HEK293 (cell line): ENCODE results near the gene FGFBP3.

Source experiments
- CTCF ChIA-PET: fragments of 350-600 bp; formaldehyde crosslinking; extraction: SDS; loops from one replicate; lab custom pipeline; 2021; ENCODE audit warnings: antibody characterized with exemption; lab: Yijun Ruan, JAX
- POLR2A ChIA-PET: fragments of 300-600 bp; formaldehyde crosslinking; extraction: SDS; loops from one replicate; lab custom pipeline; 2020; ENCODE audit warnings: antibody characterized with exemption, inconsistent platforms; lab: Yijun Ruan, JAX
- H3K27ac ChIP-seq: fragments of 200-500 bp; sonication (Bioruptor generic); 2 replicates; pipeline ENCODE4 v1.5.1; 2014; ENCODE audit warnings: low read depth, low read length, control low read depth, inconsistent platforms; ENCODE audit errors: extremely low read depth
- H3K36me3 ChIP-seq, 2 experiments: fragments of 200-500 bp in 1 of 2; sonication (Bioruptor generic) in 1 of 2; 1 replicate in 1 of 2; 2 replicates in 1 of 2; pipeline ENCODE4 v1.5.1; 2014 to 2017; ENCODE audit warnings: inconsistent platforms in 2 of 2, low read length in 2 of 2; ENCODE audit not compliant: control insufficient read depth in 2 of 2, insufficient read depth in 1 of 2
- H3K4me1 ChIP-seq: fragments of 200-500 bp; sonication (Bioruptor generic); 2 replicates; pipeline ENCODE4 v1.5.1; 2014; ENCODE audit warnings: mild to moderate bottlenecking, low read length, inconsistent platforms; ENCODE audit not compliant: control insufficient read depth, insufficient read depth
- H3K4me3 ChIP-seq: 2 replicates; pipeline ENCODE4 v1.5.1; 2011; ENCODE audit warnings: low read depth, mild to moderate bottlenecking, control low read depth, low read length, moderate library complexity
- H3K9me3 ChIP-seq: fragments of 200-500 bp; sonication (Bioruptor generic); 2 replicates; pipeline ENCODE4 v1.5.1; 2014; ENCODE audit warnings: low read depth, low read length, inconsistent platforms; ENCODE audit not compliant: control insufficient read depth, insufficient read depth
- BCL11B ChIP-seq: fragments of 450-650 bp; formaldehyde crosslinking; IDR thresholded peaks from 2 replicates; pipeline ENCODE4 v1.5.1; 2016; ENCODE audit warnings: low read depth, missing biosample characterization, missing genetic modification characterization
- FEZF1 ChIP-seq: fragments of 450-650 bp; formaldehyde crosslinking; IDR thresholded peaks from 2 replicates; pipeline ENCODE4 v1.5.1; 2016; ENCODE audit warnings: missing biosample characterization, missing genetic modification characterization
- GLI2 ChIP-seq: fragments of 450-650 bp; formaldehyde crosslinking; IDR thresholded peaks from 2 replicates; pipeline ENCODE4; 2017; ENCODE audit warnings: missing biosample characterization, missing genetic modification characterization, low read depth, borderline replicate concordance
- HOXA7 ChIP-seq: sonication (generic); formaldehyde crosslinking; IDR thresholded peaks from 2 replicates; pipeline ENCODE4 v1.8.1; 2022; ENCODE audit warnings: missing genetic modification reagents, borderline replicate concordance
- HOXD13 ChIP-seq: sonication (generic); formaldehyde crosslinking; IDR thresholded peaks from 2 replicates; pipeline ENCODE4 v1.8.0; 2022; ENCODE audit warnings: missing genetic modification reagents, borderline replicate concordance
- INSM2 ChIP-seq: fragments of 450-650 bp; formaldehyde crosslinking; IDR thresholded peaks from 2 replicates; pipeline ENCODE4 v1.5.1; 2016; ENCODE audit warnings: missing biosample characterization, missing genetic modification characterization
- KLF17 ChIP-seq: fragments of 450-650 bp; formaldehyde crosslinking; IDR thresholded peaks from 2 replicates; pipeline ENCODE4 v1.5.1; 2016; ENCODE audit warnings: missing biosample characterization, missing genetic modification characterization
- REST ChIP-seq: fragments of 450-650 bp; formaldehyde crosslinking; IDR thresholded peaks from 2 replicates; pipeline ENCODE4 v1.5.1; 2016; ENCODE audit warnings: missing biosample characterization, missing genetic modification characterization
- SP3 ChIP-seq: fragments of 450-650 bp; formaldehyde crosslinking; IDR thresholded peaks from 2 replicates; pipeline ENCODE4 v1.5.1; 2016; ENCODE audit warnings: missing biosample characterization, missing genetic modification characterization
- ZBTB17 ChIP-seq: fragments of 450-650 bp; formaldehyde crosslinking; IDR thresholded peaks from 2 replicates; pipeline ENCODE4 v1.5.1; 2016; ENCODE audit warnings: missing biosample characterization, missing genetic modification characterization
- ZBTB48 ChIP-seq: fragments of 450-650 bp; formaldehyde crosslinking; IDR thresholded peaks from 2 replicates; pipeline ENCODE4 v1.5.1; 2016; ENCODE audit warnings: missing biosample characterization, missing genetic modification characterization
- ZEB2 ChIP-seq: fragments of 450-650 bp; formaldehyde crosslinking; IDR thresholded peaks from 2 replicates; pipeline ENCODE4 v1.5.1; 2016; ENCODE audit warnings: missing biosample characterization, missing genetic modification characterization
- ZFHX2 ChIP-seq: fragments of 450-650 bp; formaldehyde crosslinking; conservative IDR thresholded peaks from 2 replicates; pipeline ENCODE4 v1.5.1; 2016; ENCODE audit warnings: missing biosample characterization, missing genetic modification characterization
- ZFP3 ChIP-seq: fragments of 450-650 bp; formaldehyde crosslinking; IDR thresholded peaks from 2 replicates; pipeline ENCODE4 v1.5.1; 2016; ENCODE audit warnings: low read depth, missing biosample characterization, missing genetic modification characterization
- ZNF121 ChIP-seq: fragments of 450-650 bp; formaldehyde crosslinking; IDR thresholded peaks from 2 replicates; pipeline ENCODE4 v1.5.1; 2016; ENCODE audit warnings: missing biosample characterization, missing genetic modification characterization
- ZNF140 ChIP-seq: fragments of 450-650 bp; formaldehyde crosslinking; IDR thresholded peaks from 2 replicates; pipeline ENCODE4 v1.5.1; 2016; ENCODE audit warnings: missing biosample characterization, missing genetic modification characterization
- ZNF174 ChIP-seq: fragments of 450-650 bp; formaldehyde crosslinking; IDR thresholded peaks from 2 replicates; pipeline ENCODE4 v1.5.0; 2017; ENCODE audit warnings: missing biosample characterization, mild to moderate bottlenecking, missing genetic modification characterization
- ZNF26 ChIP-seq: fragments of 450-650 bp; formaldehyde crosslinking; IDR thresholded peaks from 2 replicates; pipeline ENCODE4 v1.5.1; 2016; ENCODE audit warnings: missing biosample characterization, missing genetic modification characterization
- ZNF280C ChIP-seq: fragments of 450-650 bp; formaldehyde crosslinking; IDR thresholded peaks from 2 replicates; pipeline ENCODE4 v1.5.1; 2016; ENCODE audit warnings: missing biosample characterization, missing genetic modification characterization
- ZNF362 ChIP-seq: fragments of 450-650 bp; formaldehyde crosslinking; IDR thresholded peaks from 2 replicates; pipeline ENCODE4 v1.5.1; 2016; ENCODE audit warnings: missing biosample characterization, missing genetic modification characterization
- ZNF433 ChIP-seq: fragments of 450-650 bp; formaldehyde crosslinking; IDR thresholded peaks from 2 replicates; pipeline ENCODE4 v1.5.1; 2016; ENCODE audit warnings: missing biosample characterization, missing genetic modification characterization, low read depth
- ZNF571 ChIP-seq: fragments of 450-650 bp; formaldehyde crosslinking; IDR thresholded peaks from 2 replicates; pipeline ENCODE4 v1.5.0; 2017; ENCODE audit warnings: missing biosample characterization, missing genetic modification characterization
- ZNF623 ChIP-seq: fragments of 450-650 bp; formaldehyde crosslinking; IDR thresholded peaks from 2 replicates; pipeline ENCODE4 v1.5.1; 2016; ENCODE audit warnings: missing biosample characterization, missing genetic modification characterization
- ZXDB ChIP-seq: fragments of 450-650 bp; formaldehyde crosslinking; IDR thresholded peaks from 2 replicates; pipeline ENCODE4 v1.5.1; 2016; ENCODE audit warnings: missing biosample characterization, missing genetic modification characterization

FGFBP3 gene

GRCh38 chr10:91886954-91887271, 22.4 kb downstream of the FGFBP3 start (continued):
- TF ChIP-seq ZNF362 (tag by site-specific recombination) = no peak
- no peak for TF ChIP-seq ZNF121
- TF ChIP-seq ZBTB17 (tag by site-specific recombination) = no peak
- TF ChIP-seq FEZF1 (tag by site-specific recombination) = peak; percentile 44
- TF ChIP-seq HOXA7 (CRISPR knock-in tag) = no peak
- no peak for TF ChIP-seq BCL11B (tag by site-specific recombination)
- no peak for TF ChIP-seq REST (tag by site-specific recombination)
- TF ChIP-seq ZBTB48 (tag by site-specific recombination) = no peak
- TF ChIP-seq ZNF571 (tag by site-specific recombination) = no peak
- no peak for TF ChIP-seq SP3 (tag by site-specific recombination)
- TF ChIP-seq ZFP3 (tag by site-specific recombination) = no peak
- TF ChIP-seq ZNF140 (tag by site-specific recombination) = no peak
- no peak for TF ChIP-seq ZNF280C (tag by site-specific recombination)
- peak; percentile 90; the same call in 1 of the 2 replicates for TF ChIP-seq ZXDB (tag by site-specific recombination)
- no peak for TF ChIP-seq ZNF433 (tag by site-specific recombination)
- no peak for TF ChIP-seq HOXD13
- TF ChIP-seq ZFHX2 = no peak
- no peak for TF ChIP-seq KLF17 (tag by site-specific recombination)
- no peak for TF ChIP-seq ZNF174

- Histone ChIP-seq H3K27ac (peak overlapping the region; percentile 88), H3K4me3 (no peak overlapping the region), H3K4me1 (peaks cover 30% of the 10 kb centered on the region), H3K9me3 (no peaks in the 10 kb centered on the region), H3K36me3 (no peaks in the 10 kb centered on the region)
- POLR2A ChIA-PET = no interaction called here
- CTCF ChIA-PET = interaction anchor here (2.7 kb wide), 1 partner anchor 27 kb away, joined by 7 read pairs; no protein-coding TSS in a partner anchor
- TF ChIP-seq ZNF623 (no peak), ZEB2 (no peak), INSM2 (tag by site-specific recombination) (no peak), GLI2 (tag by site-specific recombination) (no peak), ZNF26 (tag by site-specific recombination) (no peak)
Measured at GRCh38 chr10:91885362-91886079, 23.8 kb downstream of the FGFBP3 start.
